BLaER1 treated with 17β-estradiol and CSF1 and Interleukin-3, amounts not matched to agents 10 nM and 100 nM (cell line): Measurements from ENCODE around the gene TPRN.

Source experiments
- H3K27ac ChIP-seq, 11 experiments: shearing (Covaris generic); formaldehyde crosslinking; 2 replicates each; pipeline ENCODE4 v1.8.1; 2022
- H3K27me3 ChIP-seq, 11 experiments: shearing (Covaris generic); formaldehyde crosslinking; 2 replicates each; pipeline ENCODE4 v1.8.1; 2022
- H3K36me3 ChIP-seq, 11 experiments: shearing (Covaris generic); formaldehyde crosslinking; 2 replicates each; pipeline ENCODE4 v1.8.1; 2022
- H3K4me1 ChIP-seq, 10 experiments: shearing (Covaris generic); formaldehyde crosslinking; 2 replicates each; pipeline ENCODE4 v1.8.1; 2022
- H3K4me2 ChIP-seq, 11 experiments: shearing (Covaris generic); formaldehyde crosslinking; 2 replicates each; pipeline ENCODE4 v1.8.1; 2022
- H3K4me3 ChIP-seq, 10 experiments: shearing (Covaris generic); formaldehyde crosslinking; 2 replicates each; pipeline ENCODE4 v1.8.1; 2022
- H3K9ac ChIP-seq, 11 experiments: shearing (Covaris generic); formaldehyde crosslinking; 2 replicates each; pipeline ENCODE4 v1.8.1; 2022
- H3K9me3 ChIP-seq, 11 experiments: shearing (Covaris generic); formaldehyde crosslinking; replicated peaks in 1 of 11; 2 replicates each; pipeline ENCODE4 v1.8.1; 2022
- H4K20me1 ChIP-seq, 11 experiments: shearing (Covaris generic); formaldehyde crosslinking; 2 replicates each; pipeline ENCODE4 v1.8.1; 2022
- Cebpa-rat ChIP-seq, 11 experiments: shearing (Covaris generic); IDR thresholded peaks; 2 replicates each; pipeline ENCODE4 v1.8.1; 2022

TPRN gene

DNA sequence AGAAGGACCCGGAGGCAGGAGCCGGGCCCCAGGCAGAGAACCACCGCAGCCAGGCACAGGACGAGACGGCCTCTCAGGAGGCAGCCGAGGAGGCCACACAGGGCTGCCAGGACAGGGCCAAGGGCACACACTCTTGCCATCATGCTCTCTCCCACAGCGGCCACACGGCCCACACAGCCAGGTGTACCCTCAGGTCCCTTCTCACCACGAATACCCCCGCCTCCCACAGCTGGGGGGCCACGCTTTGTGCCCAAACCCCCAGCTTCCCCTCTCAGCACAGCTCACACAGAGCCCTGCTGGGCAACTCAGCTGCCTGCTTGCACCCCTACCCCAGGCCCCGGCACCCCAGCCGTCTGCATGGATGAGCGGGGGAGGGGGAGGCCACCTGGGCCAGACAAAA is 6.8 kb downstream of the TPRN start:
- no peak overlapping the region for H3K27ac ChIP-seq

GRCh38 chr9:137192859-137193258 is 7.7 kb downstream of the TPRN start:
- Histone ChIP-seq H3K27ac (no peak overlapping the region), H3K4me2 (peak overlapping the region in 1 of 11 experiments; percentile 100; a peak in 2 of 22 replicates), H3K9ac (peak overlapping the region in 9 of 11 experiments; percentile 15 to 86 (median 40); a peak in 13 of 22 replicates), H4K20me1 (peaks cover 17 to 96% (median 83%) of the 10 kb centered on the region in 11 experiments; a peak in 21 of 22 replicates), H3K4me3 (no peak overlapping the region), H3K27me3 (no peaks in the 10 kb centered on the region), H3K9me3 (no peaks in the 10 kb centered on the region), H3K4me1 (peaks cover 33 to 79% (median 57%) of the 10 kb centered on the region in 10 experiments), H3K36me3 (peaks cover 15 to 65% (median 30%) of the 10 kb centered on the region in 11 experiments; a peak in 20 of 22 replicates)
- TF ChIP-seq Cebpa-rat (IDR thresholded peaks at IDR 0.05): no peak

More for the DNA sequence above, 6.8 kb downstream of the TPRN start:
- Histone ChIP-seq H3K36me3 (peaks cover 15 to 68% (median 30%) of the 10 kb centered on the region in 11 experiments; a peak in 20 of 22 replicates), H3K9me3 (no peaks in the 10 kb centered on the region), H3K4me3 (no peak overlapping the region), H4K20me1 (peaks cover 26 to 100% (median 92%) of the 10 kb centered on the region in 11 experiments; a peak in 21 of 22 replicates), H3K9ac (peak overlapping the region in 7 of 11 experiments; percentile 24 to 60 (median 32); a peak in 9 of 22 replicates), H3K4me2 (peak overlapping the region in 1 of 11 experiments; percentile 23; a peak in 1 of 22 replicates), H3K4me1 (peaks cover 42 to 88% (median 66%) of the 10 kb centered on the region in 10 experiments), H3K27me3 (no peaks in the 10 kb centered on the region)
- TF ChIP-seq Cebpa-rat (IDR thresholded peaks at IDR 0.05): no peak

DNA sequence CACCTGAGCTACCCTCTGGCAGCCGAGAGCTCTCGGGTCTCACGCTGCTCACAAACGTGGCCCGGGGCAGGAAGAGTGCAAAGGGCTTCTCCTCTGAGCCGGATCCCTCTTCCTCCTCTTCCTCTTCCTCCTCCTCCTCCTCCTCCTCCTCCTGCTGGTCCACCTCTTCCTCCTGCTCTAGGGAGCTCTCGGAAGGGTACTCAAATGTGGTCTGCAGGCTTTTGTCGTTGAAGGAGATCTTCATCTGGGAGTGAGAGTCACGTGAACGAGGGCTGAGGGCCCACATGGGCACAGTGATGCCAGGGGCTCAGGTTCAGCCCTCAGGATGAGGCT is 8.1 kb downstream of the TPRN start:
- Histone ChIP-seq H3K27me3 (no peaks in the 10 kb centered on the region), H3K4me2 (peak overlapping the region in 3 of 11 experiments; percentile 100; a peak in 3 of 22 replicates), H3K9me3 (no peaks in the 10 kb centered on the region), H3K36me3 (peaks cover 15 to 63% (median 30%) of the 10 kb centered on the region in 11 experiments; a peak in 20 of 22 replicates), H3K9ac (peak overlapping the region in 9 of 11 experiments; percentile 15 to 95 (median 88); a peak in 12 of 22 replicates), H3K27ac (no peak overlapping the region; a peak in 1 of 22 replicates), H3K4me3 (no peak overlapping the region), H3K4me1 (peaks cover 33 to 79% (median 57%) of the 10 kb centered on the region in 10 experiments), H4K20me1 (peaks cover 13 to 96% (median 83%) of the 10 kb centered on the region in 11 experiments; a peak in 21 of 22 replicates)
- TF ChIP-seq Cebpa-rat (IDR thresholded peaks at IDR 0.05): no peak

DNA sequence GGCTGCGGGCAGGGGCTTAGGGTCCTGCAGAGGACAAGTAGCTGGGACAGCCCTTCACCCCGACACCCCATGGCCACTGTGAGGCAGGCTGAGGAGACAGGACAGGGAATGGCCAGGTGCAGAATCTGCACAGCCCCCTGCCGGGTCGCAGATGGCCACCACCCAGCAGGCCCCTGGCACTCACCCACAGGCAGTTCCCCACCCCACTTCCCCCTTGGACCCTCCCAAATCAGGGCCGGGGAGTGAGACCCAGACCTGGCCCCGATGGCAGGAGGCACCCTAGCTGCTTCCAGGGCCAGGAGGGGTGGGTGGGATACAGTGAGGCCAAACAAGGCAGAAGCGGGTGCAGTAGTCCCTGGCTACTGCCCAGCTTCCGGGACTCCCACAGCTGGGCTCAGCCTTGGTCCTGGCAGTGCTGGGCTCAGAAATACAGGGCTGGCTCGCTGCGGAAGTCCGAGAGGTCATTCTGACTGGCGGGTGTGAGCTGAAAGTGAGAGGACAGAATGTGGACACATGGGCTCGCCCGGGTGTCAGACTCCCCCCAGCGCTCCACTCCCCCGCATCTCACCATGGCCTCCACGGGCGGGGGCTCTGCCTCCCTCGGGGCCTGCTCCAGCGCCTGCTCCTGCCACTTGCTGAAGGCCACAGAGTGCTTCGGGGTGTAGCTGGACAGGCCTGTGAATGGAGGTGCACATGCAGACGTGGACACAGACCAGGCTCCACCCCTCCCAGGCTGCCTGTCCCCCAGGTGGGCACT is 8.7 kb downstream of the TPRN start:
- no peak overlapping the region; a peak in 1 of 20 replicates for H3K4me3 ChIP-seq
- H4K20me1 ChIP-seq: peaks cover 12 to 96% (median 83%) of the 10 kb centered on the region in 11 experiments; a peak in 21 of 22 replicates
- H3K27me3 ChIP-seq: no peaks in the 10 kb centered on the region
- peak overlapping the region; percentile 92 to 100 (median 100); a peak in 18 of 22 replicates for H3K4me2 ChIP-seq
- peak overlapping the region in 10 of 11 experiments; percentile 43 to 95 (median 93); a peak in 17 of 22 replicates for H3K9ac ChIP-seq
- H3K27ac ChIP-seq: no peak overlapping the region; a peak in 2 of 22 replicates
- H3K36me3 ChIP-seq: peaks cover 15 to 68% (median 34%) of the 10 kb centered on the region in 11 experiments; a peak in 21 of 22 replicates
- TF ChIP-seq Cebpa-rat (IDR thresholded peaks at IDR 0.05): no peak
- H3K4me1 ChIP-seq: peaks cover 36 to 80% (median 57%) of the 10 kb centered on the region in 10 experiments
- H3K9me3 ChIP-seq: no peaks in the 10 kb centered on the region

- no peaks in the 10 kb centered on the region for H3K27me3 ChIP-seq
- H3K4me1 ChIP-seq: peaks cover 42 to 81% (median 61%) of the 10 kb centered on the region in 10 experiments
- TF ChIP-seq Cebpa-rat (IDR thresholded peaks at IDR 0.05): no peak
- no peaks in the 10 kb centered on the region for H3K9me3 ChIP-seq
- H3K4me3 ChIP-seq: peak overlapping the region in 3 of 10 experiments; percentile 32 to 99 (median 98); a peak in 4 of 20 replicates
- peak overlapping the region; percentile 92 to 100 (median 100); a peak in 21 of 22 replicates for H3K4me2 ChIP-seq
- H3K27ac ChIP-seq: peak overlapping the region in 8 of 11 experiments; percentile 5 to 49 (median 17); a peak in 7 of 22 replicates
- H4K20me1 ChIP-seq: peaks cover 12 to 96% (median 83%) of the 10 kb centered on the region in 11 experiments; a peak in 21 of 22 replicates
- peaks cover 16 to 74% (median 41%) of the 10 kb centered on the region in 11 experiments for H3K36me3 ChIP-seq
- H3K9ac ChIP-seq: peak overlapping the region; percentile 43 to 95 (median 93); a peak in 19 of 22 replicates
These were observed 9.3 kb downstream of the TPRN start for GRCh38 chr9:137191245-137191644.

DNA sequence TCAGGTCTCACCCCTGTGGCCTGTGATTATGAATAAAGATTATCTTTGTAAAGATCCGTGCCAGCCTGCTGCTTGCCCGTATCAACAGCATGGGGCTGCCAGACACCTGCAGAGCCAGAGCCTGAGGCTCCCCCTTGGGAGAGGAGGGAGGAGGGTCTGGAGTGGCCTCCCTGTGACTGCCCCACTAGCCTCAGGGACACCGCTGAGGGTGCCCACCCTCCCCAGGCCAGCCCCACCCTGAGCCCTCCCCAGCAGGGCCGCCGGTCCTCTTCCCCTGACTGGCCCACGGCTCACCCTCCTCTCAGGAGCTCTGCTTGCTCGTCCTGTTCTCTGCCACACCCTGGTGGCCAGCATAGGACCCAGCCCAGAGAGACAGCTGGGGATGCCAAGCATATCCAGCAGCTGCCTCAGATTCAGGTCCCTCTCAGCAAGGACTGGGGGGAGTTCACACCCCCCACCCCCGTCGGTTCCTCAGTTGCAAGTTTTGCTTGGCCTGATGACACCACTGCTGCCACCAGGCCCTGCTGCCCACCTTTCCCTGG is 10.2 kb downstream of the TPRN start:
- peaks cover 48 to 83% (median 66%) of the 10 kb centered on the region in 10 experiments for H3K4me1 ChIP-seq
- H4K20me1 ChIP-seq: peaks cover 12 to 96% (median 83%) of the 10 kb centered on the region in 11 experiments; a peak in 21 of 22 replicates
- TF ChIP-seq Cebpa-rat (IDR thresholded peaks at IDR 0.05): no peak
- H3K27me3 ChIP-seq: no peaks in the 10 kb centered on the region
- H3K4me2 ChIP-seq: peak overlapping the region; percentile 92 to 100 (median 100)
- peaks cover 24 to 76% (median 45%) of the 10 kb centered on the region in 11 experiments for H3K36me3 ChIP-seq
- H3K4me3 ChIP-seq: peak overlapping the region; percentile 83 to 99 (median 98); a peak in 18 of 20 replicates
- peak overlapping the region in 9 of 11 experiments; percentile 82 to 94 (median 89); a peak in 13 of 22 replicates for H3K27ac ChIP-seq
- peak overlapping the region; percentile 86 to 95 (median 93) for H3K9ac ChIP-seq
- H3K9me3 ChIP-seq: no peaks in the 10 kb centered on the region

DNA sequence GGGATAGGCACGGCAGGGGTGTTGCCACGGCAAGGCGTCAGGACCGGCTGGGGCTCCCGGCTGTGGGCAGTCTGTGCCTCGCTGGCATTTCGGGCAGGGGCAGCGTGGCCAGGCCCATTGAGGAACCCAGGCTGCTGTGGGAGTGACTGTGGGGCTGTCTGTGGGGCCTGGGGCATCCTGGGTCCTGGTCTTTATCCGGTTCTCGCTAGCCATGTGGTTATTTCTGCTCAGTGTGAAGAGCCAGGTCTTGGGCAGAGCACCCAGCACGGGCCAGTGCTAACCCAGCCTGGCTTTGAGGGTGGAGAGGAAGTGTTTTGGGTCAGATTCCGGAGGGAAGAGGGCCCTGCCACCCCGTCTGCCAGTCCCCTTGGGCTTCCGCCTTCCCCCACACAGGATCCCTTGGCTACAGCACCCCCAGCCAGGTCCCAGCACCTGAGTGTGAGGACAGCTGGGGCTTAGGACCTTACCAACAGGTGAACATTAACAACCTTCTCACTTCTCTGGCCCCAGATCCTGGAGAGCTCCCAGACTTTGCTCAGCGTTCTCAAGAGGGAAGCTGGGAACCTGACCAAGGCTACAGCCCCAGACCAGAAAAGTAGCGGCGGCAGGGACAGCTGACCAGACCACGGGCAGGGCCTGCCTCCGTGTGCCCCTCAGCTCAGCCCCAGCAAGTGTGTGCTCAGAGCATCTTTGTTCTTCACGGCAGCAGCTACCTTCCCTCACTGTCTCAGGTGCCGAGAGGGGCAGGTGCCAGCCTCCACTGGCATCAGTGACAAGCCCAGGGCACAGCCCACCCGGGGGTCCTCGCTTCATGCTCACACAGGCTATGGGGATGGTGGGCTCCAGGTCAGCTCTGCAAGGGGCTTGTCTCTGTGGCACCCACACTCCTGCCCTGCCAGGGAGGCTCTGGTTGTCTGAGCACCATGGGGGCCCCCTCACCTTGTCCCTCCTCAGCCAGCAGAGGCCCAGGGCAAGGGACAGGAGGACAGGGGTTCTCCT is 10.9 kb downstream of the TPRN start:
- no peak for TF ChIP-seq Cebpa-rat (IDR thresholded peaks at IDR 0.05)
- Histone ChIP-seq H3K9ac (peak overlapping the region; percentile 86 to 95 (median 93)), H3K27ac (peak overlapping the region; percentile 82 to 94 (median 89); a peak in 21 of 22 replicates), H3K4me3 (peak overlapping the region; percentile 83 to 99 (median 98)), H3K27me3 (no peaks in the 10 kb centered on the region), H4K20me1 (peaks cover 12 to 96% (median 85%) of the 10 kb centered on the region in 11 experiments; a peak in 21 of 22 replicates), H3K9me3 (no peaks in the 10 kb centered on the region), H3K4me2 (peak overlapping the region; percentile 92 to 100 (median 100)), H3K36me3 (peaks cover 32 to 76% (median 53%) of the 10 kb centered on the region in 11 experiments), H3K4me1 (peaks cover 48 to 79% (median 65%) of the 10 kb centered on the region in 10 experiments)
